IMR-90 (cell line): ENCODE results near the gene DOCK6. TPM values are rescaled to one million over a fixed set of nuclear protein-coding genes. Genes with fewer than 3 reads are reported as not detected.

Source experiments
- ATAC-seq: fragments of 200-7000 bp; cut with Tn5 transposase; 2 replicates; pipeline ENCODE4 v1.9.1; 2020; ENCODE audit warnings: low read depth, mild to moderate bottlenecking, moderate library complexity
- BruUV-seq: library from RNA; stranded (reverse); fragments of 400-500 nt; replicated peaks from 2 replicates; lab custom pipeline; 2021; lab: Mats Ljungman, UMichigan
- CTCF ChIA-PET: fragments of 300-600 bp; formaldehyde crosslinking; extraction: SDS; loops from one replicate; lab custom pipeline; 2021; ENCODE audit warnings: antibody characterized with exemption; lab: Yijun Ruan, JAX
- POLR2A ChIA-PET: fragments of 300-600 bp; sonication (Branson Sonifier 250); formaldehyde crosslinking; loops from one replicate; lab custom pipeline; 2022; ENCODE audit warnings: antibody characterized with exemption; ENCODE audit not compliant: unreplicated experiment; lab: Charles Lee
- DNase-seq: peaks from one replicate; pipeline ENCODE4 v3.0.0; 2013
- H2AFZ ChIP-seq: replicated peaks from 2 replicates; pipeline ENCODE3; 2013; ENCODE audit warnings: low read length, mild to moderate bottlenecking; ENCODE audit not compliant: poor library complexity
- H2AK5ac ChIP-seq: 2 replicates; pipeline ENCODE4 v1.6.1; 2013; ENCODE audit warnings: low read depth, low read length, inconsistent platforms
- H2AK9ac ChIP-seq: replicated peaks from 2 replicates; pipeline ENCODE3; 2013; ENCODE audit warnings: mild to moderate bottlenecking, low read depth, low read length, moderate library complexity; ENCODE audit not compliant: poor library complexity
- H2BK120ac ChIP-seq: 2 replicates; pipeline ENCODE4 v1.6.1; 2013; ENCODE audit warnings: low read depth, low read length, inconsistent platforms
- H2BK15ac ChIP-seq: 3 replicates; pipeline ENCODE4 v1.6.1; 2013; ENCODE audit warnings: low read depth, low read length, inconsistent platforms
- H2BK20ac ChIP-seq: 2 replicates; pipeline ENCODE4 v1.6.1; 2013; ENCODE audit warnings: low read depth, mild to moderate bottlenecking, inconsistent platforms, low read length, moderate library complexity
- H2BK5ac ChIP-seq: 2 replicates; pipeline ENCODE4 v1.6.1; 2013; ENCODE audit warnings: mild to moderate bottlenecking, low read depth, low read length, inconsistent platforms; ENCODE audit not compliant: poor library complexity, severe bottlenecking
- H3K14ac ChIP-seq: replicated peaks from 2 replicates; pipeline ENCODE4 v1.6.1; 2013; ENCODE audit warnings: low read depth, low read length, inconsistent platforms
- H3K18ac ChIP-seq: 2 replicates; pipeline ENCODE4 v1.6.1; 2013; ENCODE audit warnings: low read depth, low read length, control low read depth
- H3K23ac ChIP-seq: 2 replicates; pipeline ENCODE4 v1.6.1; 2013; ENCODE audit warnings: low read depth, low read length, inconsistent platforms
- H3K27ac ChIP-seq: 2 replicates; pipeline ENCODE4 v1.5.1; 2013; ENCODE audit warnings: mild to moderate bottlenecking, control low read depth, low read length; ENCODE audit not compliant: insufficient read depth
- H3K27me3 ChIP-seq: 2 replicates; pipeline ENCODE4 v1.6.1; 2013; ENCODE audit warnings: low read length; ENCODE audit not compliant: control insufficient read depth, insufficient read depth
- H3K36me3 ChIP-seq: 2 replicates; pipeline ENCODE4 v1.6.1; 2013; ENCODE audit warnings: low read length, mixed read lengths; ENCODE audit not compliant: control insufficient read depth, insufficient read depth
- H3K4ac ChIP-seq: 2 replicates; pipeline ENCODE4 v1.6.1; 2013; ENCODE audit warnings: low read depth, low read length, inconsistent platforms
- H3K4me1 ChIP-seq: 2 replicates; pipeline ENCODE4 v1.6.1; 2013; ENCODE audit warnings: low read length, mixed read lengths; ENCODE audit not compliant: control insufficient read depth, insufficient read depth
- H3K4me2 ChIP-seq: 2 replicates; pipeline ENCODE4 v1.6.1; 2013; ENCODE audit warnings: low read depth, mild to moderate bottlenecking, control low read depth, low read length, moderate library complexity
- H3K4me3 ChIP-seq: 2 replicates; pipeline ENCODE4 v1.5.1; 2013; ENCODE audit warnings: low read depth, mild to moderate bottlenecking, control low read depth, low read length, moderate library complexity; ENCODE audit not compliant: insufficient read depth
- H3K56ac ChIP-seq: 2 replicates; pipeline ENCODE4 v1.6.1; 2013; ENCODE audit warnings: low read length, inconsistent platforms; ENCODE audit not compliant: insufficient read depth; ENCODE audit errors: extremely low read depth
- H3K79me1 ChIP-seq, 2 experiments: 2 replicates each; pipeline ENCODE4 v1.6.1; 2013; ENCODE audit warnings: low read length in 2 of 2, inconsistent platforms in 1 of 2, low read depth in 1 of 2
- H3K9ac ChIP-seq: 2 replicates; pipeline ENCODE4 v1.6.1; 2013; ENCODE audit warnings: low read depth, low read length, control low read depth
- H3K9me1 ChIP-seq: 2 replicates; pipeline ENCODE4 v1.6.1; 2013; ENCODE audit warnings: low read length, inconsistent platforms; ENCODE audit not compliant: insufficient read depth
- H3K9me3 ChIP-seq: 2 replicates; pipeline ENCODE4 v1.6.1; 2013; ENCODE audit warnings: low read length; ENCODE audit not compliant: control insufficient read depth, insufficient read depth
- H4K20me1 ChIP-seq: 2 replicates; pipeline ENCODE4 v1.6.1; 2013; ENCODE audit warnings: low read length, inconsistent platforms; ENCODE audit not compliant: insufficient read depth
- H4K5ac ChIP-seq: 2 replicates; pipeline ENCODE4 v1.6.1; 2013; ENCODE audit warnings: mild to moderate bottlenecking, low read depth, low read length, control low read depth
- H4K8ac ChIP-seq, 2 experiments: 2 replicates each; pipeline ENCODE4 v1.6.1; 2013; ENCODE audit warnings: low read depth in 2 of 2, low read length in 2 of 2, control low read depth in 1 of 2, inconsistent platforms in 1 of 2
- H4K91ac ChIP-seq: 2 replicates; pipeline ENCODE4 v1.6.1; 2013; ENCODE audit warnings: low read depth, low read length, inconsistent platforms; ENCODE audit not compliant: insufficient read depth
- BHLHE40 ChIP-seq: fragments of 150-350 bp; IDR thresholded peaks from 2 replicates; pipeline ENCODE4 v1.6.1; 2016; ENCODE audit warnings: mild to moderate bottlenecking, low read depth, low read length
- CEBPB ChIP-seq: IDR thresholded peaks from 2 replicates; pipeline ENCODE4 v1.6.1; 2012; ENCODE audit warnings: low read depth, low read length, improper control_type of control experiment
- CHD1 ChIP-seq: IDR thresholded peaks from 2 replicates; pipeline ENCODE4 v1.6.1; 2012; ENCODE audit warnings: low read depth, low read length, improper control_type of control experiment
- CTCF ChIP-seq: conservative IDR thresholded peaks from 2 replicates; pipeline ENCODE4 v1.5.1; 2012; ENCODE audit warnings: mild to moderate bottlenecking, low read depth, low read length, improper control_type of control experiment
- ELK1 ChIP-seq: fragments of 150-350 bp; IDR thresholded peaks from 2 replicates; pipeline ENCODE4 v1.6.1; 2016; ENCODE audit warnings: low read depth, mild to moderate bottlenecking, low read length, moderate library complexity, borderline replicate concordance
- FOS ChIP-seq: fragments of 150-350 bp; IDR thresholded peaks from 2 replicates; pipeline ENCODE4 v1.6.1; 2016; ENCODE audit warnings: low read depth, low read length
- MAFK ChIP-seq: IDR thresholded peaks from 2 replicates; pipeline ENCODE4 v1.6.1; 2012; ENCODE audit warnings: low read depth, low read length, improper control_type of control experiment
- MAZ ChIP-seq: IDR thresholded peaks from 2 replicates; pipeline ENCODE4 v1.6.1; 2012; ENCODE audit warnings: low read depth, mild to moderate bottlenecking, low read length, improper control_type of control experiment, moderate library complexity, borderline replicate concordance
- MXI1 ChIP-seq: IDR thresholded peaks from 2 replicates; pipeline ENCODE4 v1.6.1; 2012; ENCODE audit warnings: low read depth, mild to moderate bottlenecking, low read length, moderate library complexity, borderline replicate concordance
- NFE2L2 ChIP-seq: fragments of 150-350 bp; IDR thresholded peaks from 2 replicates; pipeline ENCODE4 v1.6.1; 2016; ENCODE audit warnings: low read depth, mild to moderate bottlenecking, low read length
- POLR2A ChIP-seq: IDR thresholded peaks from 2 replicates; pipeline ENCODE4 v1.6.1; 2012; ENCODE audit warnings: mild to moderate bottlenecking, low read depth, low read length
- RAD21 ChIP-seq: IDR thresholded peaks from 2 replicates; pipeline ENCODE4 v1.6.1; 2012; ENCODE audit warnings: low read length, improper control_type of control experiment
- RCOR1 ChIP-seq: IDR thresholded peaks from 2 replicates; pipeline ENCODE4 v1.6.1; 2012; ENCODE audit warnings: mild to moderate bottlenecking, low read length, improper control_type of control experiment; ENCODE audit not compliant: insufficient replicate concordance
- RFX5 ChIP-seq: IDR thresholded peaks from 2 replicates; pipeline ENCODE4 v1.8.0; 2012; ENCODE audit warnings: low read depth, mild to moderate bottlenecking, low read length, moderate library complexity
- SMC3 ChIP-seq: fragments of 150-350 bp; IDR thresholded peaks from 2 replicates; pipeline ENCODE4 v1.6.1; 2016; ENCODE audit warnings: low read depth, mild to moderate bottlenecking, antibody characterized with exemption, low read length, moderate library complexity
- USF2 ChIP-seq: fragments of 150-350 bp; IDR thresholded peaks from 2 replicates; pipeline ENCODE4 v1.6.1; 2017; ENCODE audit warnings: mild to moderate bottlenecking, antibody characterized with exemption, low read length, low read depth
- WGBS, 2 experiments: methylation state at CpG; one replicate each; pipeline versions ENCODE4 v1.1.5 to v1.1.7; 2013; ENCODE audit warnings: missing lambda C conversion rate in 2 of 2; ENCODE audit not compliant: insufficient read length in 1 of 2; ENCODE audit errors: extremely low coverage in 2 of 2; 5-methylcytosine and 5-hydroxymethylcytosine counted together
- dilution Hi-C: fragments of 300-500 bp; cut with HindIII; formaldehyde crosslinking; loops from one replicate; pipeline ENCODE4 v1.14.3; 2018; ENCODE audit warnings: low sequenced_read_pairs; ENCODE audit not compliant: unreplicated experiment
- in situ Hi-C: fragments of 300-500 bp; cut with MboI; formaldehyde crosslinking; loops from 3 replicates; pipeline ENCODE4 v1.14.3; 2019; ENCODE audit warnings: low sequenced_read_pairs, inconsistent platforms, mixed read lengths
- intact Hi-C: fragments of 100-400 bp; cut with micrococcal nuclease; formaldehyde crosslinking; loops from 2 replicates; pipeline ENCODE4 v1.10.0; 2022
- polyA plus RNA-seq, 3 experiments: library from polyadenylated mRNA; depleted of rRNA; stranded (reverse); fragments of >200 nt; gene quantifications; 2 replicates each; pipeline ENCODE4 v1.2.3, GENCODE V29; 2012; ENCODE audit warnings: low replicate concordance in 1 of 3
- total RNA-seq: library from RNA; depleted of rRNA; stranded (reverse); fragments of >200 nt; gene quantifications from 2 replicates; pipeline ENCODE4 v1.2.3, GENCODE V29; 2012

DOCK6 gene
- total and polyA plus RNA-seq, 2 of the 4 experiments (the other 2 are of a cell fraction) = 5.0 to 18.4 TPM

- no peak overlapping the region for H2BK20ac ChIP-seq
- H3K9me1 ChIP-seq = peaks cover 4% of the 10 kb centered on the region; the same call in 1 of the 2 replicates
- dilution Hi-C loops (no loop called here), in situ Hi-C loops (no loop called here), intact Hi-C loops (no loop called here)
- H2AK5ac ChIP-seq = no peak overlapping the region
- H3K4ac ChIP-seq = no peak overlapping the region
- H3K4me1 ChIP-seq = 0 out of 2 replicates have a peak, but pooled peaks cover 1% of the 10 kb centered on the region
- H2BK5ac ChIP-seq = no peak overlapping the region
- no peak overlapping the region for H2AFZ ChIP-seq
- no TSS peak for BruUV-seq
- no peak for TF ChIP-seq BHLHE40
- no peak for TF ChIP-seq CHD1
- TF ChIP-seq ELK1 = no peak
- TF ChIP-seq MXI1 = no peak
- no peak for TF ChIP-seq CEBPB
- no peak for TF ChIP-seq RFX5
- TF ChIP-seq RAD21 = no peak
- no peak for TF ChIP-seq POLR2A
- no peak for TF ChIP-seq USF2
- no peak for TF ChIP-seq CTCF
- no peak for TF ChIP-seq FOS
- no peak for TF ChIP-seq MAZ
- no peak for TF ChIP-seq RCOR1
- no peak for TF ChIP-seq SMC3
- no peak for TF ChIP-seq NFE2L2
- TF ChIP-seq MAFK = no peak
- no peaks in the 10 kb centered on the region for H3K9me3 ChIP-seq
- no peak overlapping the region for H3K9ac ChIP-seq
- H3K4me2 ChIP-seq = no peak overlapping the region
- H4K8ac ChIP-seq = no peak overlapping the region
- peaks cover 24% of the 10 kb centered on the region; the same call in 1 of the 2 replicates for H3K36me3 ChIP-seq
- ChIA-PET CTCF (interaction anchor here (0.8 kb wide), 1 partner anchor 45 kb away, joined by 3 read pairs; no protein-coding TSS in a partner anchor), POLR2A (no interaction called here)
- H3K4me3 ChIP-seq = no peak overlapping the region
- WGBS, 2 experiments = 84% methylated on average over 4 of the region's 11 CpGs; no CpG with 5 or more reads in 1 of the 2 experiments
- ATAC-seq (no peak), DNase-seq (no peak)
- H3K18ac ChIP-seq = no peak overlapping the region
- no peak overlapping the region for H4K91ac ChIP-seq
- H2BK120ac ChIP-seq = no peak overlapping the region
- H3K79me1 ChIP-seq = no peaks in the 10 kb centered on the region
- H3K27me3 ChIP-seq = no peaks in the 10 kb centered on the region
- no peak overlapping the region for H2AK9ac ChIP-seq
- no peak overlapping the region for H4K5ac ChIP-seq
- no peak overlapping the region for H3K14ac ChIP-seq
- no peaks in the 10 kb centered on the region for H4K20me1 ChIP-seq
- no peak overlapping the region for H2BK15ac ChIP-seq
- no peak overlapping the region for H3K23ac ChIP-seq
- no peak overlapping the region for H3K56ac ChIP-seq
- H3K27ac ChIP-seq = no peak overlapping the region
Observed at GRCh38 chr19:11242025-11242424, 20.3 kb downstream of the DOCK6 start.
